Bronchial epithelial cell (primary cell): ENCODE data around the gene SHC4. TPM values are rescaled to one million over a fixed set of nuclear protein-coding genes. Genes with fewer than 3 reads are reported as not detected.

Experiments
- DNase-seq: peaks from one replicate; pipeline ENCODE4 v3.0.0-alpha.2; 2010; ENCODE audit warnings: low read depth
- FAIRE-seq: peaks from 2 replicates; lab custom pipeline; 2011; peaks lifted over from hg19 to GRCh38; lab: Jason Lieb, UNC
- H3K27me3 ChIP-seq: 2 replicates; pipeline ENCODE4 v1.5.1; 2011; ENCODE audit warnings: low read length; ENCODE audit not compliant: control insufficient read depth, insufficient read depth
- H3K36me3 ChIP-seq: 2 replicates; pipeline ENCODE4 v1.5.1; 2011; ENCODE audit warnings: low read length; ENCODE audit not compliant: control insufficient read depth, insufficient read depth
- H3K4me3 ChIP-seq: 2 replicates; pipeline ENCODE4 v1.5.1; 2011; ENCODE audit warnings: mild to moderate bottlenecking, low read depth, low read length, control low read depth
- CTCF ChIP-seq: IDR thresholded peaks from 2 replicates; pipeline ENCODE4 v1.5.1; 2011; ENCODE audit warnings: mild to moderate bottlenecking, moderate library complexity, low read length, control low read depth, inconsistent platforms; ENCODE audit not compliant: insufficient read depth, severe bottlenecking
- total RNA-seq: library from RNA; depleted of rRNA; stranded (reverse); fragments of >200 nt; gene quantifications from 2 replicates; pipeline ENCODE4 v1.2.1, GENCODE V29; 2014

The SHC4 gene
- total RNA-seq, 1 donor from 2014 or later: under 0.01 TPM

GRCh38 chr15:48851956-48852355, 111.8 kb downstream of the SHC4 start:
- Histone ChIP-seq H3K36me3 (no peaks in the 10 kb centered on the region), H3K27me3 (no peaks in the 10 kb centered on the region), H3K4me3 (no peak overlapping the region)
- DNase-seq (no peak), FAIRE-seq (no peak)
- TF ChIP-seq CTCF: no peak

DNA sequence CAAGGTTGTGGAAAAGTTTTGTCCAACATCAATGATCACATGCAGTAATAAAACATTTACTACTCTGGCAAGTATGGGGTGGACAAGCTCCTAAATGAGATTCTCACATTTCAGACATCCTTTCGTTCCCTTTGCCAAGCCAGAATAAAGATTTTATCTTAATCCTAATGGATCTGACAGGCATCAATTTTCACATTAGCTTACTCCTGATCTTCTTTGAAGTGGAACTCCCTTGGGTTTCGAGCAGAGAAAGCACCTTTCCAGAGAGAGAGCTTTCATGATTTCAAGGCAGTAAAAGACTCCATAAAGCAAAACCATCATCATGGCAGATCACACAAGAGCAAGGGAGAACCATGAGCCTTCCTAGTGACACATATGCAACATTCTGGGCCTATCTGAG, 113.1 kb downstream of the SHC4 start:
- no peaks in the 10 kb centered on the region for H3K36me3 ChIP-seq
- no peak overlapping the region for H3K4me3 ChIP-seq
- FAIRE-seq (no peak), DNase-seq (no peak)
- H3K27me3 ChIP-seq: no peaks in the 10 kb centered on the region
- no peak for TF ChIP-seq CTCF

DNA sequence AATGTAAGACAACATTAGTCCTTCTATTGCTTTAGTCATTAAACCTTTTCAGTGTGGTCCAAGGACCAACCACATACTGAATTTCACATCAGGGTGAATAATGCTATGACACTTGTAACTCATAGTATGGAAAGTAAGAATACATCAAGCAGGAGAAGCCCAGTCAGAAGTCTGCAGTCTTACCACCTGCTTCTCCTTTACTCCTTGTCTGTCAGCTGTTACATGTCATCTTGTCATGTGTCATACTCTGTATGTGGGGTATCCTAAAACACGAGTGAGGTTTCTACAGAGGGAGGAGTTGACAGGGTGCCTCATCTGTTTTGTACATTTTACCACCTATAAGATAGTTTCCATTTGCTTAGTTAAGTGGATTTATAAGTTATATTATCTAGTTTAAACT, 118.6 kb downstream of the SHC4 start:
- DNase-seq (no peak), FAIRE-seq (no peak)
- Histone ChIP-seq H3K36me3 (no peaks in the 10 kb centered on the region), H3K4me3 (no peak overlapping the region), H3K27me3 (no peaks in the 10 kb centered on the region)
- TF ChIP-seq CTCF: no peak

GRCh38 chr15:48842501-48842900, 121.2 kb downstream of the SHC4 start:
- FAIRE-seq: no peak
- no peak overlapping the region for H3K4me3 ChIP-seq
- no peak for DNase-seq
- no peaks in the 10 kb centered on the region for H3K27me3 ChIP-seq
- no peaks in the 10 kb centered on the region for H3K36me3 ChIP-seq
- no peak for TF ChIP-seq CTCF

GRCh38 chr15:48834756-48835155, 129.0 kb downstream of the SHC4 start:
- no peak for TF ChIP-seq CTCF
- no peak overlapping the region for H3K4me3 ChIP-seq
- no peaks in the 10 kb centered on the region for H3K36me3 ChIP-seq
- FAIRE-seq (no peak), DNase-seq (no peak)
- no peaks in the 10 kb centered on the region for H3K27me3 ChIP-seq

DNA sequence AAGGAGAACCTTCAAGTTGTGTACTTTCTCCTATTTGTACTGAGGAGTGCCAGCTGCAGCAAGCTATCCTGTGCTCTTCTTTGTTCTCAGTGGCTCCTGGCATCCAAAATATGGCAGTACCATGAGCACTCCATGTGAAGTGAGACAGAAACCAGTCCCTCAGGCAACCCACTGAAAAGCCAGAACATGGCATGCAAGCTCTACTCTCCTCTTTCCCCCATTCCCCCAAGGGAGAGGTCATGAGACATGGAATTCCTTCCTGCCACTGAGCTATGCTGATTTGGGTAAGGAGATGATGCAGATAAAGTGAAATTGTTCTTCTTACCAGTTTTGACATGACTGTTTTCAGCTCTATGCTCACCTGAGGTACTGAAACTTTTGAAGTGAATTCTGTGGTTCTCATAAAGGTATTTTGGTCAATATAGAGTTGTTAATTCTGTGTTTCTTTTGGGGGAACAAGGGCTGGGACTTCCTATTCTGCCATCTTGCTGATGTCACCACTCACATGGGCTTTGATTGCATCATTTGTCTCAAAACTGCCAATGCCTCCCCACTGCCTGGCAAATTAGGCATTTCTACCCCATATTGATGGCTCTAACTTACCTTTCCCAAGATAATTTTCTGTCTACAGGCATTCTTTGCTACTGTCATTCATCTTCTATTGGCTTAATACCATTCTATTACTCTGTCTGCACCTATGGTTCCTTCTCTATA, 130.0 kb downstream of the SHC4 start:
- DNase-seq: no peak
- no peak for FAIRE-seq

More for the DNA sequence above, 130.0 kb downstream of the SHC4 start:
- H3K27me3 ChIP-seq: no peaks in the 10 kb centered on the region
- H3K36me3 ChIP-seq: no peaks in the 10 kb centered on the region
- TF ChIP-seq CTCF: no peak
- no peak overlapping the region for H3K4me3 ChIP-seq
